ENCODE measurements around the gene CTNNA1. TPM values are rescaled to one million over a fixed set of nuclear protein-coding genes. Genes with fewer than 3 reads are reported as not detected.

The CTNNA1 gene
- total and polyA plus RNA-seq, 9 of the 15 experiments (the other 6 are each of a cell fraction or from before 2014, with no cell fraction given) = 29.6 to 117 (median 89.1) TPM

- no peak for FAIRE-seq
- BruUV-seq (replicated peaks) = no TSS peak
- Histone ChIP-seq H3K9me3 (replicated peaks; ENCODE audit: control insufficient read depth, insufficient read depth, low read depth, low read length) (no peaks in the 10 kb centered on the region), H3K4me2 (ENCODE audit: insufficient read depth, low read length) (no peak overlapping the region), H3K4me3 (no peak overlapping the region), H3K9ac (ENCODE audit: insufficient read depth in 1 of 2, low read depth in 2 of 2, low read length in 2 of 2) (no peak overlapping the region; a peak in 1 of 4 replicates), H3K4me1 (replicated peaks in 1 of 2; ENCODE audit: control insufficient read depth in 2 of 2, insufficient read depth in 2 of 2, low read length in 2 of 2) (peaks cover 3 to 7% of the 10 kb centered on the region in 2 experiments; a peak in 4 of 5 replicates), H2AFZ (ENCODE audit: low read depth, low read length) (no peak overlapping the region), H3K9me1 (ENCODE audit: control insufficient read depth, insufficient read depth, low read length) (no peaks in the 10 kb centered on the region), H4K20me1 (replicated peaks; ENCODE audit: control insufficient read depth, insufficient read depth, low read length) (no peaks in the 10 kb centered on the region), H3K27me3 (ENCODE audit: control insufficient read depth in 2 of 2, insufficient read depth in 2 of 2, low read length in 2 of 2) (no peaks in the 10 kb centered on the region), H3K27ac (ENCODE audit: extremely low read depth, low read depth, low read length) (no peak overlapping the region), H3K36me3 (ENCODE audit: control insufficient read depth, insufficient read depth, low read length) (no peaks in the 10 kb centered on the region), H3K79me2 (ENCODE audit: control insufficient read depth, insufficient read depth, low read length) (no peaks in the 10 kb centered on the region)
- 82% methylated on average over 4 of the region's 4 CpGs for WGBS (ENCODE audit: insufficient coverage, low coverage, missing lambda C conversion rate)
- DNase-seq (ENCODE audit: extremely low read depth in 1 of 4, low spot score in 3 of 4) = no peak
- in situ Hi-C loops (cut with MboI) (no loop called here), intact Hi-C loops (cut with micrococcal nuclease) (no loop called here)
- POLR2A ChIA-PET = interaction anchor here (0.5 kb wide), 1 partner anchor 23 kb away, joined by 3 read pairs; no protein-coding TSS in a partner anchor
- no peak for ATAC-seq
- CTCF ChIA-PET (ENCODE audit: low intra/inter-chr PET ratio) = no interaction called here
- TF ChIP-seq ZNF740 (CRISPR knock-in tag; IDR thresholded peaks at IDR 0.05) (no peak), ZNF740 (tag; IDR thresholded peaks at IDR 0.05) (no peak), ZNF408 (CRISPR knock-in tag; IDR thresholded peaks at IDR 0.05; ENCODE audit: low read depth) (no peak), CAMTA2 (CRISPR knock-in tag; conservative IDR thresholded peaks at IDR 0.05) (no peak), ZNF197 (CRISPR knock-in tag; IDR thresholded peaks at IDR 0.05; ENCODE audit: low read depth) (no peak), HDAC8 (tag; IDR thresholded peaks at IDR 0.05) (no peak), ZNF280B (CRISPR knock-in tag; IDR thresholded peaks at IDR 0.05) (no peak), SIN3B (IDR thresholded peaks at IDR 0.05; ENCODE audit: low read depth) (no peak), ZNF217 (CRISPR knock-in tag; IDR thresholded peaks at IDR 0.05) (no peak), EP400 (IDR thresholded peaks at IDR 0.05) (no peak), FOXJ2 (tag; IDR thresholded peaks at IDR 0.05) (no peak), HDAC2 (IDR thresholded peaks at IDR 0.05) (no peak), ZNF224 (CRISPR knock-in tag; IDR thresholded peaks at IDR 0.05) (no peak), NONO (IDR thresholded peaks at IDR 0.05; ENCODE audit: low read depth in 2 of 2, low read length in 1 of 2) (no peak), PHB (CRISPR knock-in tag; IDR thresholded peaks at IDR 0.05) (no peak)
- TF ChIP-seq, protein P1, sequence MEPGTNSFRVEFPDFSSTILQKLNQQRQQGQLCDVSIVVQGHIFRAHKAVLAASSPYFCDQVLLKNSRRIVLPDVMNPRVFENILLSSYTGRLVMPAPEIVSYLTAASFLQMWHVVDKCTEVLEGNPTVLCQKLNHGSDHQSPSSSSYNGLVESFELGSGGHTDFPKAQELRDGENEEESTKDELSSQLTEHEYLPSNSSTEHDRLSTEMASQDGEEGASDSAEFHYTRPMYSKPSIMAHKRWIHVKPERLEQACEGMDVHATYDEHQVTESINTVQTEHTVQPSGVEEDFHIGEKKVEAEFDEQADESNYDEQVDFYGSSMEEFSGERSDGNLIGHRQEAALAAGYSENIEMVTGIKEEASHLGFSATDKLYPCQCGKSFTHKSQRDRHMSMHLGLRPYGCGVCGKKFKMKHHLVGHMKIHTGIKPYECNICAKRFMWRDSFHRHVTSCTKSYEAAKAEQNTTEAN (CRISPR knock-in tag; IDR thresholded peaks at IDR 0.05) = no peak
- TF ChIP-seq, protein P2, sequence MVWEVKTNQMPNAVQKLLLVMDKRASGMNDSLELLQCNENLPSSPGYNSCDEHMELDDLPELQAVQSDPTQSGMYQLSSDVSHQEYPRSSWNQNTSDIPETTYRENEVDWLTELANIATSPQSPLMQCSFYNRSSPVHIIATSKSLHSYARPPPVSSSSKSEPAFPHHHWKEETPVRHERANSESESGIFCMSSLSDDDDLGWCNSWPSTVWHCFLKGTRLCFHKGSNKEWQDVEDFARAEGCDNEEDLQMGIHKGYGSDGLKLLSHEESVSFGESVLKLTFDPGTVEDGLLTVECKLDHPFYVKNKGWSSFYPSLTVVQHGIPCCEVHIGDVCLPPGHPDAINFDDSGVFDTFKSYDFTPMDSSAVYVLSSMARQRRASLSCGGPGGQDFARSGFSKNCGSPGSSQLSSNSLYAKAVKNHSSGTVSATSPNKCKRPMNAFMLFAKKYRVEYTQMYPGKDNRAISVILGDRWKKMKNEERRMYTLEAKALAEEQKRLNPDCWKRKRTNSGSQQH (CRISPR knock-in tag; IDR thresholded peaks at IDR 0.05) = no peak
- TF ChIP-seq, protein P3, sequence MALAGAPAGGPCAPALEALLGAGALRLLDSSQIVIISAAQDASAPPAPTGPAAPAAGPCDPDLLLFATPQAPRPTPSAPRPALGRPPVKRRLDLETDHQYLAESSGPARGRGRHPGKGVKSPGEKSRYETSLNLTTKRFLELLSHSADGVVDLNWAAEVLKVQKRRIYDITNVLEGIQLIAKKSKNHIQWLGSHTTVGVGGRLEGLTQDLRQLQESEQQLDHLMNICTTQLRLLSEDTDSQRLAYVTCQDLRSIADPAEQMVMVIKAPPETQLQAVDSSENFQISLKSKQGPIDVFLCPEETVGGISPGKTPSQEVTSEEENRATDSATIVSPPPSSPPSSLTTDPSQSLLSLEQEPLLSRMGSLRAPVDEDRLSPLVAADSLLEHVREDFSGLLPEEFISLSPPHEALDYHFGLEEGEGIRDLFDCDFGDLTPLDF (CRISPR knock-in tag; IDR thresholded peaks at IDR 0.05) = no peak
Measured at GRCh38 chr5:138968601-138969000, 215.4 kb downstream of the CTNNA1 start.

Measured in K562 (cell line).